Natural killer cell treated with Interleukin-12 subunit alpha and Interleukin-12 subunit beta and Interleukin-15 and Interleukin-18, amount 100 ng/mL, for 72 hours (primary cell): ENCODE measurements around the gene HTD2. TPM values are rescaled to one million over a fixed set of nuclear protein-coding genes. Genes with fewer than 3 reads are reported as not detected.

Source experiments
- ATAC-seq, 2 donors: fragments of 150-1000 bp; cut with Tn5 transposase in 1 of 2; sonication (Bioruptor Pico), chemical (Tn5 transposase) in 1 of 2; 2 replicates each; pipeline ENCODE4 v1.10.0; 2021
- DNase-seq: peaks from one replicate; pipeline ENCODE4 v3.0.0; 2022; ENCODE audit warnings: low spot score
- H3K27ac Mint-ChIP-seq, 2 donors: 1 replicate in 1 of 2; 2 replicates in 1 of 2; pipeline ENCODE4 v1.8.0; 2022; ENCODE audit warnings: mixed read lengths in 2 of 2, mild to moderate bottlenecking in 1 of 2, moderate library complexity in 1 of 2
- H3K27me3 Mint-ChIP-seq, 2 donors: 1 replicate in 1 of 2; 2 replicates in 1 of 2; pipeline ENCODE4 v1.8.0; 2022; ENCODE audit warnings: mixed read lengths in 2 of 2
- H3K36me3 Mint-ChIP-seq: one replicate; pipeline ENCODE4 v1.8.0; 2022; ENCODE audit warnings: mixed read lengths
- H3K4me1 Mint-ChIP-seq, 2 donors: 1 replicate in 1 of 2; 2 replicates in 1 of 2; pipeline ENCODE4 v1.8.0; 2022; ENCODE audit warnings: low read depth in 2 of 2, mixed read lengths in 2 of 2, mild to moderate bottlenecking in 1 of 2
- H3K4me3 Mint-ChIP-seq: one replicate; pipeline ENCODE4 v1.8.0; 2022; ENCODE audit warnings: mixed read lengths
- H3K9me3 Mint-ChIP-seq: 2 replicates; pipeline ENCODE4 v1.8.0; 2022; ENCODE audit warnings: mixed read lengths
- total RNA-seq, 2 donors: library from RNA; stranded (reverse); gene quantifications; one replicate each; pipeline ENCODE4 v1.2.3, GENCODE V29; 2022

HTD2 gene
- total RNA-seq, 2 donors from 2014 or later, result 6.7 to 11.6 TPM

- ATAC-seq (no peak), DNase-seq (no peak)
- Mint-ChIP-seq H3K4me3 (peak overlapping the region; percentile 99), H3K36me3 (peaks cover 12% of the 10 kb centered on the region), H3K4me1 (peaks cover 24 to 29% of the 10 kb centered on the region in 2 donors), H3K27ac (peak overlapping the region; percentile 97 to 99), H3K9me3 (no peaks in the 10 kb centered on the region), H3K27me3 (peaks cover 2% of the 10 kb centered on the region in 2 donors)
Observed at GRCh38 chr3:58307639-58308215, 1.4 kb downstream of the HTD2 start.

GRCh38 chr3:58308728-58309127 is 2.4 kb downstream of the HTD2 start:
- Mint-ChIP-seq H3K36me3 (peaks cover 12% of the 10 kb centered on the region), H3K4me3 (no peak overlapping the region), H3K27ac (peak overlapping the region in 1 of 2 donors; percentile 63), H3K4me1 (peaks cover 24 to 29% of the 10 kb centered on the region in 2 donors), H3K9me3 (no peaks in the 10 kb centered on the region), H3K27me3 (no peaks in the 10 kb centered on the region)
- no peak for DNase-seq
- ATAC-seq, result no peak

GRCh38 chr3:58317811-58318210 is 11.5 kb downstream of the HTD2 start:
- ATAC-seq (no peak), DNase-seq (no peak)
- Mint-ChIP-seq H3K9me3 (no peaks in the 10 kb centered on the region), H3K4me3 (no peak overlapping the region), H3K27me3 (no peaks in the 10 kb centered on the region), H3K27ac (no peak overlapping the region), H3K4me1 (peaks cover 4 to 11% of the 10 kb centered on the region in 2 donors), H3K36me3 (peaks cover 16% of the 10 kb centered on the region)

DNA sequence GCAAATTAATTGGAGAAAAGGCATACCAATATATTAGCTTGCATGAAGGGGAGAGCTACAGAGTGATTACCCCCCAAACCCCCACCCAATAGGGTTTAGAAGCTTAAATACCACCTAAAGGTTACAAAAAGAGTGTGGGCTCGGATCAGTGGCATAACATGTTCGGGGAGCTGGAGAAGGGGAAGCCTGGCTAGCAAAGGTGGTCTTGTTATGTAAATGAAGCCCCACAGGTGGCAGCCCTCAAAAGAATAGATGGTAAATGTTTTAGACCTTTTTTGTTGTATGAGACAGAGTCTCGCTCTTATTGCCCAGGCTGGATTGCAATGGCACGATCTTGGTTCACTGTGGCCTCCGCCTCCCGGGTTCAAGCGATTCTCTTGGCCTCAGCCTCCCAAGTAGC is 15.5 kb downstream of the HTD2 start:
- no peak for DNase-seq
- no peak for ATAC-seq
- Mint-ChIP-seq H3K4me1 (peaks cover 3 to 9% of the 10 kb centered on the region in 2 donors), H3K4me3 (no peak overlapping the region), H3K36me3 (peaks cover 8% of the 10 kb centered on the region), H3K27me3 (no peaks in the 10 kb centered on the region), H3K9me3 (no peaks in the 10 kb centered on the region), H3K27ac (no peak overlapping the region)

DNA sequence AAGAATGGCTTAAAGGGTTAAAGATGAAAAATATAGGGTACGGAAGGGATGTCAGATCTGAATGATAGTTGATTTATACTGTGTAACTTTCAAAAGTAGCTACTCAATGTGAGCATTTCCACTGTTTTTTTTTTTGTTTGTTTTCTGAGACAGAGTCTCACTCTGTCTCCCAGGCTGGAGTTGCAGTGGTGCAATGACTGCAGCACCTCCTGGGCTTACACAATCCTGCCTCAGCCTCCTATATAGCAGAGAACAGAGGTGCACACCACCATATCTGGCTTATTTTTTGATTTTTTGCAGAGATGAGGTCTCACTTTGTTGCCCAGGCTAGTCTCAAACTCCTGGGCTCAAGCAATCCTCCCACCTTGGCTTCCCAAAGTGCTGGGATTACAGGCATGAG is 16.5 kb downstream of the HTD2 start:
- H3K27ac Mint-ChIP-seq, result no peak overlapping the region
- no peak overlapping the region for H3K4me3 Mint-ChIP-seq
- peaks cover 3 to 9% of the 10 kb centered on the region in 2 donors for H3K4me1 Mint-ChIP-seq
- no peaks in the 10 kb centered on the region for H3K9me3 Mint-ChIP-seq
- DNase-seq (no peak), ATAC-seq (no peak)
- H3K36me3 Mint-ChIP-seq, result no peaks in the 10 kb centered on the region
- no peaks in the 10 kb centered on the region for H3K27me3 Mint-ChIP-seq

GRCh38 chr3:58323529-58324390 is 17.4 kb downstream of the HTD2 start:
- DNase-seq (no peak), ATAC-seq (no peak)
- Mint-ChIP-seq H3K36me3 (no peaks in the 10 kb centered on the region), H3K4me3 (no peak overlapping the region), H3K9me3 (no peaks in the 10 kb centered on the region), H3K27me3 (no peaks in the 10 kb centered on the region), H3K27ac (peak overlapping the region; percentile 36 to 60), H3K4me1 (peaks cover 3 to 9% of the 10 kb centered on the region in 2 donors)

DNA sequence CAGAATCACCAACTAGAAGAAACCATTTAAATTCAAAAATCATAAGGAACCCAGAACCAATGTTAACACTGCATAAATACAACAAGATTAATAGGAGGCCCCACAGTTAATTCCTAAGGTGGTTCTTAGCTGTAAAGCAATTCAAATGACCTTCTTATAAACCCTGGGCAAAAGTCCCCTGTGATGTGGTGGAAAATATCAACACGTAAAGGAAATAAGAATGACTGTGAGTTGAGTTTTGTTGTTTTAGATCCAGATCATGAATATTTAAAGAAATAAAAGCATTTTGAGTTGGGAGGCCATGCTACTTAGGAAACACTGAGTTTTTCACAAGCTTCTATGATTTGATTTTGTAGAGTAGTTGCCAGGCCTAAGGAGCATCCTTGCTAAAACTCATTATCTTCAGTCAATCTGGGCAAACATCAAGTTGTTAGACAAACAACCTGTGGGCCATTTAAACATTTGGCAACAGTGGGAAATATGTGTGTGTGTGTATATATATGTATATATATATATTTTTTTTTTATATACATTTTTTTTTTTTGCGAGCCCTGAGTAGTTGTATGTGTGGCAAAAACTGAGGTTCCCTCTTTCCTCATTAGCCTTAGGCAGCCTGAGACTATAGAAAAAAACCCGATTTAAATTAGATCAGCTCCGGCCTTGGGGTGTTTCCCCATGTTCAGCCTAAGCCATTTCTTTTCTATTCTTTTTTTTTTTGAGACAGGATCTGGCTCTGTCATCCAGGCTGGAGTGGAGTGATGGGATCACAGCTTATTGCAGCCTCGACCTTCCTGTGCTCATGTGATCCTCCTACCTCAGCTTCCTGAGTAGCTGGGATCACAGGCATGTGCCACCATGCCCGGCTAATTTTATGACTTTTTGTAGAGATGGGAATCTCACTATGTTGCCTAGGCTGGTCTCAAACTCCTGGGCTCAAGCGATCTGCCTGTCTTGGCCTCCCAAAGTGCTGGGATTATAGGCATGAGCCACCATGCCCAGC is 18.4 kb downstream of the HTD2 start:
- ATAC-seq (no peak), DNase-seq (no peak)
- no peaks in the 10 kb centered on the region for H3K9me3 Mint-ChIP-seq
- H3K27me3 Mint-ChIP-seq, result no peaks in the 10 kb centered on the region
- H3K4me3 Mint-ChIP-seq, result no peak overlapping the region
- no peaks in the 10 kb centered on the region for H3K36me3 Mint-ChIP-seq
- peak overlapping the region; percentile 36 to 60 for H3K27ac Mint-ChIP-seq
- H3K4me1 Mint-ChIP-seq, result peaks cover 3 to 9% of the 10 kb centered on the region in 2 donors

DNA sequence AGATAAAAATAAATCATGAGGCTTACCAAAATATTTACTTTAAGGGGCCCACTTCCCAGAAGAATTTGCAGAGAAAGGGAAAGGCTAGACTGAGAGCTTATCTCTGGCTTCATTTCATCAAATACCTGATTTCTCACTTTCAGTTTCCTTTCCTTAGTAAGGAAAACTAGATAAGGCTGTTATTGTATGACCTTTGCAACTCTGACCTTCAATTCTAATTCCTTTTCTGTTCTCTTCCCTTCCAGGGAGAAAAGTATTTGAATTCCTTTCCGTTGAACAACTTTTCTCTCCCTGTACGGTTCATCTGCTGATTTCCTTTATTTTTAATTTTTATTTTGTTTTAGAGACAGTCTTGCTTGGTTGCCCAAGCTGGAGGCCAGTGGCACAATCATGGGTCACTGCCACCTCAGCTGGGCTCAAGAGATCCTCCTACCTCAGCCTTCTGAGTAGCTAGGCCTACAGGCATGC is 19.2 kb downstream of the HTD2 start:
- Mint-ChIP-seq H3K9me3 (no peaks in the 10 kb centered on the region), H3K4me3 (no peak overlapping the region), H3K27ac (no peak overlapping the region), H3K4me1 (peaks cover 3 to 9% of the 10 kb centered on the region in 2 donors), H3K36me3 (no peaks in the 10 kb centered on the region), H3K27me3 (no peaks in the 10 kb centered on the region)
- DNase-seq (no peak), ATAC-seq (no peak)

DNA sequence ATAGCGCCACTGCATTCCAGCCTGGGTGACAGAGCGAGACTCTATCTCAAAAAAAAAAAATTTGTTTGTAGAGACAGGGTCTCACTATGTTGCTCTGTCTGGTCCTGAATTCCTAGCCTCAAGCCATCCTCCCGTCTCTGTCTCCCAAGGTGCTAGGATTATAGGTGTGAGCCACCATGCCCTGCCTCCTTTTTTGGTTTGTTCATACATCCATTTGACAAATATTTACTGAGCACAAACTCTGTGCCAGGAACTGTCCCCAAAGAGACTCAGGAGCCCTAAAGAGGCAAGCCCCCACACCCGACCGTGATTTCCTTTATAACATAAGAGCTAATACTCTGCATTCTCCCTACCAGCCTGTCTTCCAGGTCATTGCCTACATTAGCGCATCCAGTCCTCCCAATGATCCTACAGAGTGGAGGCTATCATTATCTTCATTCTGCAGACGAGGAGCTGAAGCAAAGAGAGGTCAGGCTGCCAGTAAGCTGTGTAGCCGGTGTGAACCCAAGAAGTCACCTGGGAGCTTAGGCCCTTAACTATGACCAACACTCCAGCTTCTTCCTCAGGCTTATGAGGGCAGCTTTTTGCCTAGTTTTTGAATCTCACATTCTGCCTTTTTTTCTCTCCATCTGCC is 20.1 kb downstream of the HTD2 start:
- Mint-ChIP-seq H3K4me1 (peaks cover 4 to 6% of the 10 kb centered on the region in 2 donors), H3K9me3 (no peaks in the 10 kb centered on the region), H3K27me3 (no peaks in the 10 kb centered on the region), H3K27ac (no peak overlapping the region), H3K4me3 (no peak overlapping the region), H3K36me3 (no peaks in the 10 kb centered on the region)
- DNase-seq (no peak), ATAC-seq (no peak)

DNA sequence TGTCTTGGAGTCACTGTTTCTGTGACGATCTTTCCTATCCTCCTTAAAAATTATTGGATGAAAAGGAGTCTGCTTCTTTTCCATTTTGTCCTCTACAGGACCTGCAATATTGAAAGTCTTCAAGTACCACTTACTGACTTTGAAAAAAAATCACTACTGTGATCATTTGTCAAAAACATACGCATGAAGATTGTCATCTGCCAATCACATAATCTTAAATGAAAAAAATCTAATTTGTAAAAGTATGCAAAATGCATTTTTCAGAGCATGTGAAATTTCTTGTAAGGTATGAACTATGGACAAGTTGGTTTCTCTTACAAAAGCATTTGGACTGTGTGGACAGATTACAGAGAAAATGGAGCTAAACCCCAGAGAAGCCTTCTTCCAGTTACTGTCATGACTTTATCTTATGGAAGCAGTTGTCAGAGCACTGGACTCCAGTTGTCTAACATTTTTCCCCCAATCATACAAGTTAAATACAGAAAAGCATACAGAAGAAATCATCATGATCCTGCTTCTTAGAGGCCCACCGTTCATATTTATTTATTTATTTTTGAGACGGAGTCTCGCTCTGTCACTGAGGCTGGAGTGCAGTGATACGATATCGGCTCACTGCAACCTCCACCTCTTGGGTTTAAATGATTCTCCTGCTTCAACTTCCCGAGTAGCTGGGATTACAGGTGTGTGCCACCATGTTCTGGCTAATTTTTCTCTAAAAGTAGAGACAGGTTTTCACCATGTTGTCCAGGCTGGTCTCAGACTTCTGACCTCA is 23.0 kb downstream of the HTD2 start:
- Mint-ChIP-seq H3K4me3 (no peak overlapping the region), H3K36me3 (no peaks in the 10 kb centered on the region), H3K4me1 (peaks cover 9 to 20% of the 10 kb centered on the region in 2 donors), H3K9me3 (no peaks in the 10 kb centered on the region), H3K27me3 (no peaks in the 10 kb centered on the region), H3K27ac (no peak overlapping the region)
- DNase-seq, result no peak
- ATAC-seq, result no peak

DNA sequence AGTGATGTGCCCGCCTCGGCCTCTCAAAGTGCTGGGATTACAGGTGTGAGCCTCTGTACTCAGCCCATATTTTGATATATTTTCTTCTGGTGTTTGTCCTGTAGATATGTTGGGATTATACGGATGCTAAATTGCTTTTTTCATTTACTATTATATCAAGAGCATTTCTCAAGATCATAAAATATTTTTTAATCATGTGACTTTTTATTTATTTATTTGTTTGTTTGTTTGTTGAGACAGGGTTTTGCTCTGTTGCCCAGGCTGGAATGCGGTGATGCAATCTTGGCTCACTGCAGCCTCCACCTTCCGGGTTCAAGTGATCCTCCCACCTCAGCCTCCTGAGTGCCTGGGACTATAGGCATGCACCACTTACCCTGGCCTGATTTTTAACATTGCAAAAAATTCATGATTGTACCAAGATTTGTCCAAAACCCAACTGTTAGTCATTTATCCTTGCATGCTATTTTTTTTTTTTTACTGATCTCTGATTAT is 23.6 kb downstream of the HTD2 start:
- no peaks in the 10 kb centered on the region for H3K9me3 Mint-ChIP-seq
- H3K36me3 Mint-ChIP-seq, result no peaks in the 10 kb centered on the region
- ATAC-seq (no peak), DNase-seq (no peak)
- no peak overlapping the region for H3K4me3 Mint-ChIP-seq
- no peaks in the 10 kb centered on the region for H3K27me3 Mint-ChIP-seq
- H3K4me1 Mint-ChIP-seq, result peaks cover 14 to 26% of the 10 kb centered on the region in 2 donors
- no peak overlapping the region for H3K27ac Mint-ChIP-seq

DNA sequence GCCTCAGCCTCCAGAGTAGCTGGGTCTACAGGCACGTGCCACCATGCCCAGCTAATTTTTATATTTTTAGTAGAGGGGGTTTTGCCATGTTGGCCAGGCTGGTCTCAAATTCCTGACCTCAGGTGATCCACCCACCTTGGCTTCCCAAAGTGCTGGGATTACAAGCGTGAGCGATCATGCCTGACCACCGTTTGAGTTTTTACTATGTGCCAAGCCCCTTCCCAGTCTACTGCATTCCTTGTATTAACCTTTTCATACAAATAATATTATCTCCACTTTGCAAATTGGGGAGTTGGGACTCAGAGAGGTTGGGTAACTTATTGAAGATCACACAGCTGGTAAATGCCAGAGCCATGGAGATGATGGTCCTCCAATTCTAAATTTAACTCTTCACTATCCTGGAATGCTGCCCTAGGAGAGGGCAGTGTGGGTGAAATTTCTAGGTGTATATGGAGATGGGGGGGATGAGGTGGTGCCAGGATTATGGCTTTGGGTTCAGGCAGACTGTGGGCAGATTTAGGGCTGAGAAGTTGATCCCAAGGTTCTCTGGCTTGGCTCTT is 25.4 kb downstream of the HTD2 start:
- peaks cover 24 to 41% of the 10 kb centered on the region in 2 donors for H3K4me1 Mint-ChIP-seq
- ATAC-seq (no peak), DNase-seq (no peak)
- H3K9me3 Mint-ChIP-seq, result no peaks in the 10 kb centered on the region
- no peaks in the 10 kb centered on the region for H3K27me3 Mint-ChIP-seq
- peaks cover 11% of the 10 kb centered on the region for H3K36me3 Mint-ChIP-seq
- H3K27ac Mint-ChIP-seq, result peak overlapping the region; percentile 77 to 81
- peak overlapping the region; percentile 74 for H3K4me3 Mint-ChIP-seq
